HG02981 (cell line): Measurements from ENCODE around the gene RPL21.

Experiments used
- ATAC-seq: cut with Tn5 transposase; IDR thresholded peaks from one replicate; pipeline ENCODE4 v1.9.1; 2021; ENCODE audit warnings: mild to moderate bottlenecking, moderate library complexity; ENCODE audit not compliant: unreplicated experiment

RPL21 gene

GRCh38 chr13:27257648-27258253 lies 6.4 kb downstream of the RPL21 start:
- no peak for ATAC-seq

GRCh38 chr13:27258637-27259386 lies 7.5 kb downstream of the RPL21 start:
- ATAC-seq: no peak

GRCh38 chr13:27259831-27260230 lies 8.5 kb downstream of the RPL21 start:
- ATAC-seq: no peak

- no peak for ATAC-seq
These were observed 10.0 kb downstream of the RPL21 start for GRCh38 chr13:27261396-27261795.

- no peak for ATAC-seq
These were observed 12.1 kb downstream of the RPL21 start for GRCh38 chr13:27263438-27263837.

- ATAC-seq: no peak
These were observed 12.8 kb downstream of the RPL21 start for GRCh38 chr13:27264181-27264580.

- no peak for ATAC-seq
These were observed 13.3 kb downstream of the RPL21 start for GRCh38 chr13:27264648-27265047.

GRCh38 chr13:27266917-27267316 lies 15.6 kb downstream of the RPL21 start:
- no peak for ATAC-seq

- no peak for ATAC-seq
These were observed 16.2 kb downstream of the RPL21 start for GRCh38 chr13:27267596-27267995.

- ATAC-seq: no peak
These were observed 17.8 kb downstream of the RPL21 start for GRCh38 chr13:27269114-27269665.

GRCh38 chr13:27270594-27271520 lies 19.5 kb downstream of the RPL21 start, which contains the start of gene RASL11A:
Gene RASL11A, plus strand, starts transcription at chr13:27270830. Its CDS starts 115 bp downstream, at chr13:27270945.
- peak; percentile 67 for ATAC-seq

GRCh38 chr13:27271570-27272096 lies 20.3 kb downstream of the RPL21 start:
- no peak for ATAC-seq

- ATAC-seq: no peak
These were observed 22.5 kb downstream of the RPL21 start for GRCh38 chr13:27273658-27274425.

- no peak for ATAC-seq
These were observed 23.3 kb downstream of the RPL21 start for GRCh38 chr13:27274631-27275030.

GRCh38 chr13:27276188-27276587 lies 24.8 kb downstream of the RPL21 start:
- no peak for ATAC-seq

- ATAC-seq: no peak
These were observed 28.1 kb downstream of the RPL21 start for GRCh38 chr13:27279506-27279905.

- no peak for ATAC-seq
These were observed 28.8 kb downstream of the RPL21 start for GRCh38 chr13:27280009-27280656.

- ATAC-seq: no peak
These were observed 29.5 kb downstream of the RPL21 start for GRCh38 chr13:27280841-27281240.

GRCh38 chr13:27281420-27281819 lies 30.1 kb downstream of the RPL21 start:
- no peak for ATAC-seq
